ENCODE results near the gene TSPYL1. TPM values are rescaled to one million over a fixed set of nuclear protein-coding genes. Genes with fewer than 3 reads are reported as not detected.
"Not testable (repeated sequence)": the region's sequence is repeated elsewhere in the genome, so short reads cannot be mapped to it uniquely, and the experiment has no call there.

The TSPYL1 gene
- 53.4 and 57.9 TPM in 2 replicates for total RNA-seq (2014; rRNA removed; shearing (Covaris generic))

- peak; percentile 97 for DNase-seq (ENCODE audit: low read depth)
These were observed at the start of gene TSPYL1 for GRCh38 chr6:116279232-116280160. Gene TSPYL1 (minus strand): TSS chr6:116279930. CDS start chr6:116279830, 100 bp downstream.

- no peak for DNase-seq (ENCODE audit: low read depth)
These were observed 49.4 kb upstream of the TSPYL1 start for GRCh38 chr6:116329156-116329555.

DNA sequence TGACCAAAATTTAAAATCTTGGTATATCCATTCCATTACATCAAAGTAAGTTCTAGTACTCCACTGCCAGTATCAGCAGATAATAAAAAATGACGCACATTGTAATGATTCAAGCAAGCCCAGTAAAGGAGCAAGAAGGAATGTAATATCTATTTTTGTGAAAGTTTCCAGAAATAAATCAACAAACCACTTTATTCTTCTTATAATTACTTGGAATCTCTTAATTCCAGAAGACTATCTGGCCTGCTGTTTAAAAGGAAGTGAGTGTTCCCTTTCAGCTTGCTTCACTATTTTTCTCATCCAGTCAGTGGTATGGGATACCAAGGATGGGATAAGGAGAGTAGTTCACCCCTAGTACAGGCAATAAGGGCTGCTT is 48.8 kb upstream of the TSPYL1 start:
- peak; percentile 6 for DNase-seq (ENCODE audit: low read depth)

GRCh38 chr6:116327803-116328527 is 48.2 kb upstream of the TSPYL1 start:
- DNase-seq (ENCODE audit: low read depth), result no peak

DNA sequence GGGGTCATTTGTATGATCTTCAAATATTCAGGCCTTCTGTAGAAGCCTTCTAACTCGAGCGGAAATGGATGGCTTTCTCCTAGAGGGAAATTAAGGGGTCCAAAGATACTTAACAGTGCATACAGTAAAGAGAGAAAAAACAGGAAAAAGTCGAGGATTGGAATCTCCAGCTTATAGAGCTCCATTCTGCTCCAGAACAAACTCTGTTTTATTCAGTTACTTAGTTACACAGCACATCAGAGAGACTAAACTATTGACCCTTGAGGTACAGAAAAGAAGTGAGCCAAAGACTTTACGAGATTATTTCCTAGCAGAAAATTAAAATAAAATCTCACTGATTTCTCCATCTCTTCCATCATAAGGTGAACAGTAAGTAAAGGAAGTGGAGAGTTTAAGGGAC is 47.3 kb upstream of the TSPYL1 start:
- DNase-seq (ENCODE audit: low read depth), result no peak

GRCh38 chr6:116326181-116326671 is 46.5 kb upstream of the TSPYL1 start:
- DNase-seq (ENCODE audit: low read depth), result no peak

DNA sequence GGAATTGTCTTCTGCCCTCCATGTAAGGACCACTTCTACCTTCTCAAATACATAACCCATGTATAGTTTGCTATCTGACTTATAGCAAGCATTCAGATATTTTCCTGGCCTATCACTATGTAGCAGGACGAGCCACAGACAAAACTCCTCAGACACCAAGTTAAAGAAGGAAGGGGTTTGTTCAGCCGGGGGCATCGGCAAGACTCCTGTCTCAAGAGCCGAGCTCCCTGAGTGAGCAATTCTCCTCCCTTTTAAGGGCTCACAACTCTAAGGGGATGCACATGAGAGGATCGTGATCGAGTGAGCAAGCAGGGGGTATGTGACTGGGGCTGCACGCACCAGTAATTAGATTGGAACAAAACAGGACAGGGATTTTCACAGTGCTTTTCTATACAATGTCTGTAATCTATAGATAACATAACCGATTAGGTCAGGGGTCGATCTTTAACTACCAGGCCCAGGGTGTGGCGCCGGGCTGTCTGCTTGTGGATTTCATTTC is 46.0 kb upstream of the TSPYL1 start:
- not testable (repeated sequence) for DNase-seq (ENCODE audit: low read depth)

DNA sequence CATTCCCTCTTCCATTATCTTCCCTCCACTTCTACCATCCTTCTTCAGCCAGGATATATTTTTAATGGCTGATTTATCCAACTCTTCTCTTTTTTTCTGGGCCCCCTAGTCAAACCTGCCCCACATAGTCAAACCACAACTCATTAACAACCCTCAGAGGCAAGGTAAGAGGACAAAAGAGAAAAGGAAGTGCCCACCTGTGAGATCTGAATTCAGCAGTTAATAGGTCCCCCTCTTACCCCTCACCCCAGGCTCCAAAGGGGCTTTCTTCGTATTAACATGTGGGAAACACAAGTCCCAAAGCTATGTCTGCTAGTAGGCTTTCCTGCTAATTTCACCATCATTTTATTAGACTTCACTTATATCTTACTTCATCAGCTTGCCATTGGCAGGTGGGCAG is 44.1 kb upstream of the TSPYL1 start:
- no peak for DNase-seq (ENCODE audit: low read depth)

- DNase-seq (ENCODE audit: low read depth), result not testable (repeated sequence)
These were observed 42.2 kb upstream of the TSPYL1 start for GRCh38 chr6:116321933-116322332.

GRCh38 chr6:116316772-116317467 is 37.2 kb upstream of the TSPYL1 start:
- no peak for DNase-seq (ENCODE audit: low read depth)

DNA sequence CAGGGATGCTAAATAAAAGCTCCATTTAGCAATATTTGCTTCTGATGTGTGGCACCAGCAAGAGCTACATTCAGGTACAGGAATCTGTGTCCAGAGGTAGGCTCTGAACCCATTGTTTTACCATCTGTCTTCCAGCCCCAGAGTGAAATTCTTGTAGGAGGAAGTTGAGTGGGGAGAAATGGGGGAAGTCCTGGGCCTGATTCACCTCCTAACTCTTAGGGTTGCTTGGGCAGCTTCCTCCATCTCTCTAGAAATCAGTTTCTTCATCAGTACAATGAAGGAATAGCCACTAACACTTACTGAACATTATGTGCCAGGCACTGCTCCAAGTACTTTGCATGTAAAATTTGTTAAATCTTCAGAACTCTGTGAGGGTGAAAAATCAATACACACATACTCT is 35.1 kb upstream of the TSPYL1 start:
- no peak for DNase-seq (ENCODE audit: low read depth)

GRCh38 chr6:116314218-116314617 is 34.5 kb upstream of the TSPYL1 start:
- DNase-seq (ENCODE audit: low read depth), result no peak

DNA sequence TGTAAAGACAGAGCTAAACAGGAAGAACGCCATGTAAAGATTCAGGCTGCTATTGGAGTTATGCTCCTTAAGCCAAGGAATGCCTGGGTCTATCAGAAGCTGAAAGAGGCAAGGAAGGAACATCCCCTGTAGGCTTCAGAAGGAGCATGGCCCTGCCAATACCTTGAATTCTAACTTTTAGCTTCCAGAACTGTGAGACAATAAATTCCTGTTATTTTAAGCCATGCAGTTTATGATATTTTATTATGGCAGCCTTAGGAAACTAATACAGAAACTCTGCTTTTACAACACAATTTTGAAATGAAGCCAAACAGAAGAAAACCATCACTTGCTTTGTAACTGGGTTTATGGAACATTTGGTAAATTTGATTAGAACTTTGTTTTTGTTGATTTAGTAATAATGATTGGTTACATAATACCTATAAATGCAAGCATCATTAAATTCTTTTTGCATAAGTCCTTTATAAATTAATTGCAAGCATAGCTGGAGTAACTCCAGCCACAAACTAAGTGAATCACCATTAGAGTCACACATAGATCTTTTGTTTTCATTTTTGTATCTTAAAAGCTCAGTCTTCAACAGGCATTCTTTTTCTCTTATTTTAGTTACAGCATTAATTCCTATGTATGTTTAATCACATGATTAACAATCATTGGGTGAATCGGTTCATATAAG is 33.5 kb upstream of the TSPYL1 start:
- DNase-seq (ENCODE audit: low read depth), result no peak

- no peak for DNase-seq (ENCODE audit: low read depth)
These were observed 29.9 kb upstream of the TSPYL1 start for GRCh38 chr6:116309657-116310056.

DNA sequence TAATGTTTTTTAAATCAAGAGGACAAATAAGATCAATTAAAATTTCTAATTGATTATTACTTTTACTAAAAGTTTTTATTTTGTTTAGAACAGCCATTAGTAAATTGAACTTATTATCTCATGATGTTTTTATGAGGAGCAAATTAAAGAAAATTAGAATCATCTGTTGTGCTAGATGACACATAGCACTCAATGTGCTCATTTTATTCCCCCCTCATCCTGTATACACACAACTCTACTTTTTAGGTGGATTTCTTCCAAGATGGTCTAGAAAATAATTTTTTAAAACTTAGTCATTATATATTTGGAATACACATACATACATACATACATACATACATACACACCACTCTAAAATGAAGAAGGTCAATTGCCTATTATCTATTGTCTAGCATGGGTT is 29.3 kb upstream of the TSPYL1 start:
- no peak for DNase-seq (ENCODE audit: low read depth)

DNA sequence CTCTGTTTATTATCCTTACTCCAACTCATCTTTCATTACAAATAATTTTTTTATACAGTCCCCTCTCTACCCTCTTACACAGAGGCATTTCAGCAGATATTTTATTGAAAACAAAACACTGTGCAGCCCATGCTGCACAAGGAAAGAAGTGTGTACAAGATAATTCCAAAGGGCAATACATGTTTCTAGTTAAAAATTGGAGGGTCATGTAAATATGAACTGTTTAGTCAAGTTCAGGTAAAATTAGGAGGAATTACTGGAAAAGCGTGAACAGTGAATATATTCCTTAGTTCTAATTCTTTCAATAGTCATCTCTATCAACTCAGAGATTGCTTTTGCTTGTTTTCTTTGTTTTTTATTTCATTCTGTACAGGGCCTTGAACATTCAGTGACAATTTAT is 27.9 kb upstream of the TSPYL1 start:
- no peak for DNase-seq (ENCODE audit: low read depth)

DNA sequence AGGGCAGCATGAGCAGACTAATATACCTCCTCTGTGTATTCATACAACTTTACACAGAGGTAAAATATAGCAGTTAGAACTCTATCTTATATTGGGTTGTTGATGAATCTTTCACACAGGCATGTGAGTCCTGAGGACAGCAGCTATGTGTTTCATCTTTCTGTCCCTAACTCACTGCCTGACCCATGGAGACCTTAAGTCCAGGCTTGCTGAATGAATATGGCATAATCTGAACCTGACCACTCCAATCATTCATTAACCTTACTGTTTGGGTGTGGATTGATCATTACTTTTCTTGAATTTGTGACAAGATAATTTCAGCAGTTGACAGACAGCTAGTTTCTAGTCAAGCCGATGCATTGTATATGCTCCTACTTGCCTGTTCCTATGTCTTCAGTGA is 27.3 kb upstream of the TSPYL1 start:
- no peak for DNase-seq (ENCODE audit: low read depth)

DNA sequence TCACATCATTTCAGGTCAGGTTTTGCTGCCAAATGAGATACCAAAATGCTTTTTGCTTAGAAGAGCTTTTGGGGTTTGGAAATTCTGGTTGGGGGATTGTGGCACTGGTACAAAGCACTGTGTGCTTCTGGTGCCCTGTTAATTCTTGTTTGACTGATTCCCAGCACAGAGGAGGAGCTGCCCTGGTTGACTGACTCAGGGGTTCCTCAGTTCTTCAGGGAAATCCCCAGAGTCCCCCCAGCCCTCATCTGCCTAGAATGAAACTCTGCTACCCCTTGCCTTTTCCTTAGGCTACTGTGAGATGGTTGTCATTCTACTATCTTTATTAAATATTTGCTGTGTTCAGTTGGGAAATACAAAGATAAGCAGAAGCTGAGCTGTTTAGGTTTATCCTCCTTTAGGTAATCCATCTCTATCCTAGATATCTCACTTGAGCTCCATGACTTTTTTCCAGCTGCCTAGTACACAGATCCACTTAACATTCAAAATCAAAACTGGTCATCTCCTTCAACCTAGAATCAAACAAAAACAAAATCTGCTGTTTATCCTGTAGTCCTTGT is 24.9 kb upstream of the TSPYL1 start:
- DNase-seq (ENCODE audit: low read depth), result no peak

DNA sequence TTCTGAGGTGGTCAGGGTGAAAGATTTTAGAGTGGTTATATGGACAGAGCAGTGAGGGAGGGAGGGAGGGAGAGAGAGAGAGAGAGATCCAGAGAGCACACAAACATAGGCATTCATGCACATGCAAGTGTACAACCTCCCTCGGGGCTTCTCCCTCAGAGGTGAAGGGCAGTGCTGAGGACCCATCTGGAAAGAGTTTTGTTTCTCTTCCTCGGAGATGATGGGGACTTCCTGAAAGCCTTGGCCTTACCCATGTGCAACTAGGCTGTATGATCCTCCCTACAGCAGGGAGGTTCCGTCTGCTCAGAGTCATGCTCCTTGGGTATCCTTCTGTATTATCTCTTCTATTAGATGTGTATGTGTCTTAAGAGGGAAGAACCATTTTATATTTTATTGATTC is 21.4 kb upstream of the TSPYL1 start:
- no peak for DNase-seq (ENCODE audit: low read depth)

DNA sequence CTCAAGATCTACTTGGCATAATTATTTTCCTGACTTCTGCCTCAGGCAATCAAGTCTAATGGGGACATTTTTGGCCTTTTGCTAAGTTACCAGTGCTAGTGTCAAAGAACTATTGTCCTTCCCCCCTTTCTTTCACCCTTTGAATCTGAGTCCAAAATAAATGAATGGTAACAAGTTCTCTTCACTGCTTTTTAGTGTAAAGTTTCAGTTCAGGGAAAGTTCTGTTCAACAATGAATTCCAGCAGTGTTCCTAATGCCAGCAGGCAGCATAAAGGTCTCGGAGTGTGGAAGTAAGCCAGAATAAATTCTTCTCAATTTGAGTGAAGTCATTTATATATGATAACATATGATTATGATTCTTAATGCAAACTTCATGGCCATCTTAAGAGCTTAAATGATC is 20.8 kb upstream of the TSPYL1 start:
- DNase-seq (ENCODE audit: low read depth), result no peak

DNA sequence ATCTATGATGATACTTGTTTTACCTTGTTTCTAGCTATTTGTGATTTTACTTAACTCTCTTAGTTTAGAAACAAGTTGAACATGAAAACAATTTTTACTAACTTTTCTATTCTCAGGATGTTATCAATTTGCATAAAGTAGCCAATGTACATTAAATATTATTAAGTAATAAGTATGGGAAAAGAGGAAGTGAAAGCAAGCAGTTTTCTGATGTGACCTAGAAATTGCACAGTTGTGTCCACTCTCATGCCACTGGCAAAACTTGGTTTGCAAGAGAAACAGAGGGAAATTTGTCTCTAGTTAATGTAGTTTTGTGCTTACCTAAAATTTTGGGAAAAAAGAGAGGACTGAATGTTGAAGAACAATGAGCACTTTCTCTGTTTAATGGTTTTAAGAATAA is 19.2 kb upstream of the TSPYL1 start:
- DNase-seq (ENCODE audit: low read depth), result no peak

All from RPMI7951 (cell line).